GOT3 (cell line): ENCODE results near the gene TFAP2A.

Experiments
- DNase-seq: peaks from one replicate; lab custom pipeline; 2025; ENCODE audit warnings: mixed read lengths; lab: John Stamatoyannopoulos, UW

TFAP2A gene

GRCh38 chr6:10382728-10383330, 32.0 kb downstream of the TFAP2A start:
- DNase-seq: no peak

- DNase-seq: no peak
Observed at GRCh38 chr6:10382322-10382721, 32.6 kb downstream of the TFAP2A start.

GRCh38 chr6:10381830-10382208, 33.1 kb downstream of the TFAP2A start:
- DNase-seq: no peak

GRCh38 chr6:10381133-10381829, 33.6 kb downstream of the TFAP2A start:
- no peak for DNase-seq

- no peak for DNase-seq
Observed at GRCh38 chr6:10375391-10375969, 39.4 kb downstream of the TFAP2A start.

- no peak for DNase-seq
Observed at GRCh38 chr6:10373642-10374359, 41.1 kb downstream of the TFAP2A start.

GRCh38 chr6:10369896-10370295, 45.0 kb downstream of the TFAP2A start:
- DNase-seq: no peak

- no peak for DNase-seq
Observed at GRCh38 chr6:10368861-10369260, 46.0 kb downstream of the TFAP2A start.

GRCh38 chr6:10363911-10364310, 51.0 kb downstream of the TFAP2A start:
- DNase-seq: no peak

GRCh38 chr6:10362300-10362699, 52.6 kb downstream of the TFAP2A start:
- DNase-seq: no peak

GRCh38 chr6:10361428-10361827, 53.4 kb downstream of the TFAP2A start:
- no peak for DNase-seq

GRCh38 chr6:10359581-10359980, 55.3 kb downstream of the TFAP2A start:
- no peak for DNase-seq

- no peak for DNase-seq
Observed at GRCh38 chr6:10355115-10355702, 59.7 kb downstream of the TFAP2A start.

GRCh38 chr6:10351791-10352190, 63.1 kb downstream of the TFAP2A start:
- DNase-seq: no peak

GRCh38 chr6:10350720-10351119, 64.2 kb downstream of the TFAP2A start:
- no peak for DNase-seq

- no peak for DNase-seq
Observed at GRCh38 chr6:10347561-10348327, 67.1 kb downstream of the TFAP2A start.
